A549 (cell line): ENCODE results near the gene C16orf92. TPM values are rescaled to one million over a fixed set of nuclear protein-coding genes. Genes with fewer than 3 reads are reported as not detected.
A peak's percentile ranks its signal among the peaks of the same experiment; 100 is the strongest.

Experiments used
- ATAC-seq, 2 experiments: fragments of 200-7000 bp in 1 of 2; fragments of >200 bp in 1 of 2; cut with Nextera tagmentation in 1 of 2; cut with Tn5 transposase in 1 of 2; 3 replicates each; pipeline versions ENCODE4 v1.8.0 to v1.9.1; 2018 to 2020; ENCODE audit warnings: mild to moderate bottlenecking in 1 of 2, moderate library complexity in 1 of 2
- CTCF ChIA-PET: fragments of 300-600 bp; sonication (Branson Sonifier 250); formaldehyde crosslinking; extraction: SDS; loops from one replicate; lab custom pipeline; 2021; ENCODE audit warnings: antibody characterized with exemption, inconsistent platforms; lab: Yijun Ruan, JAX
- POLR2A ChIA-PET: fragments of 350-600 bp; formaldehyde crosslinking; extraction: SDS; loops from one replicate; lab custom pipeline; 2021; ENCODE audit warnings: antibody characterized with exemption, inconsistent platforms; lab: Yijun Ruan, JAX
- DNase-seq, 2 experiments: peaks; one replicate each; pipeline versions ENCODE4 v3.0.0 to v3.0.0-alpha.2; 2011 to 2016; ENCODE audit warnings: low read depth in 1 of 2, low spot score in 1 of 2
- FAIRE-seq: peaks from 2 replicates; lab custom pipeline; 2011; peaks lifted over from hg19 to GRCh38; lab: Jason Lieb, UNC
- H3K27ac ChIP-seq, 2 experiments: fragments of >200 bp; sonication (Bioruptor Twin); formaldehyde crosslinking; 3 replicates each; pipeline ENCODE4 v1.5.1; 2016 to 2017
- H3K4me1 ChIP-seq: fragments of >200 bp; sonication (Bioruptor Twin); formaldehyde crosslinking; 3 replicates; pipeline ENCODE4 v1.6.1; 2016
- H3K4me2 ChIP-seq: fragments of >200 bp; sonication (Bioruptor Twin); formaldehyde crosslinking; 3 replicates; pipeline ENCODE4 v1.6.1; 2016
- H3K4me3 ChIP-seq: fragments of >200 bp; sonication (Bioruptor Twin); formaldehyde crosslinking; 3 replicates; pipeline ENCODE4 v1.5.1; 2016
- H3K9me3 ChIP-seq: fragments of >200 bp; sonication (Bioruptor Twin); formaldehyde crosslinking; 3 replicates; pipeline ENCODE4 v1.6.1; 2016
- CBX2 ChIP-seq: fragments of 200-600 bp; sonication (generic); IDR thresholded peaks from 2 replicates; pipeline ENCODE4 v1.6.1; 2016; ENCODE audit warnings: low read depth, mild to moderate bottlenecking, borderline replicate concordance
- CBX8 ChIP-seq: fragments of 200-600 bp; sonication (generic); IDR thresholded peaks from 2 replicates; pipeline ENCODE4 v1.6.1; 2016
- CHD2 ChIP-seq: fragments of 150-350 bp; IDR thresholded peaks from 2 replicates; pipeline ENCODE4 v1.6.1; 2014; ENCODE audit warnings: low read length; ENCODE audit not compliant: partially characterized antibody
- CTCF ChIP-seq: fragments of >200 bp; sonication (Bioruptor Twin); formaldehyde crosslinking; IDR thresholded peaks from 3 replicates; pipeline ENCODE4 v1.5.1; 2016
- EHMT2 ChIP-seq: fragments of 200-600 bp; sonication (generic); IDR thresholded peaks from 2 replicates; pipeline ENCODE4 v1.6.1; 2016; ENCODE audit warnings: antibody characterized with exemption, low read depth, mild to moderate bottlenecking, moderate library complexity
- EP300 ChIP-seq, 2 experiments: fragments of >200 bp; sonication (Bioruptor Twin); formaldehyde crosslinking; IDR thresholded peaks; 2 replicates in 1 of 2; 3 replicates in 1 of 2; pipeline ENCODE4 v1.6.1; 2016 to 2017
- ESRRA ChIP-seq: fragments of 150-350 bp; IDR thresholded peaks from 2 replicates; pipeline ENCODE4 v1.6.1; 2014; ENCODE audit warnings: mild to moderate bottlenecking, low read length, borderline replicate concordance
- FOSL2 ChIP-seq, 2 experiments: fragments of 450-650 bp in 1 of 2; fragments of >200 bp in 1 of 2; sonication (Bioruptor Twin) in 1 of 2; formaldehyde crosslinking; IDR thresholded peaks; 2 replicates each; pipeline versions ENCODE4 v1.5.0 to v1.6.1; 2016 to 2020; ENCODE audit warnings: mild to moderate bottlenecking in 1 of 2, moderate library complexity in 1 of 2
- GATA3 ChIP-seq: IDR thresholded peaks from 2 replicates; pipeline ENCODE4 v1.6.1; 2012; ENCODE audit warnings: borderline replicate concordance
- HOXB5 ChIP-seq: fragments of 250-450 bp; sonication (Bioruptor Pico); IDR thresholded peaks from 2 replicates; pipeline ENCODE4 v1.5.0; 2020; ENCODE audit warnings: mild to moderate bottlenecking, moderate library complexity
- JUN ChIP-seq, 2 experiments: fragments of >200 bp; sonication (Bioruptor Twin); formaldehyde crosslinking; IDR thresholded peaks; 2 replicates in 1 of 2; 3 replicates in 1 of 2; pipeline ENCODE4 v1.6.1; 2016 to 2017
- JUNB ChIP-seq: fragments of >200 bp; sonication (Bioruptor Twin); formaldehyde crosslinking; IDR thresholded peaks from 2 replicates; pipeline ENCODE4 v1.6.1; 2016
- KDM1A ChIP-seq: fragments of 200-600 bp; sonication (generic); IDR thresholded peaks from 2 replicates; pipeline ENCODE4 v1.6.1; 2016; ENCODE audit warnings: low read depth, mild to moderate bottlenecking
- KDM5A ChIP-seq: fragments of 200-600 bp; sonication (generic); IDR thresholded peaks from 2 replicates; pipeline ENCODE4 v1.6.1; 2016; ENCODE audit warnings: antibody characterized with exemption, mild to moderate bottlenecking
- MAX ChIP-seq: IDR thresholded peaks from 2 replicates; pipeline ENCODE4 v1.6.1; 2012
- MYC ChIP-seq: IDR thresholded peaks from 2 replicates; pipeline ENCODE4 v1.6.1; 2012; ENCODE audit warnings: mild to moderate bottlenecking, inconsistent platforms, low read length, improper control_type of control experiment, borderline replicate concordance
- PBX3 ChIP-seq: IDR thresholded peaks from 2 replicates; pipeline ENCODE4 v1.6.1; 2012
- RAD21 ChIP-seq, 2 experiments: fragments of >200 bp in 1 of 2; sonication (Bioruptor Twin) in 1 of 2; formaldehyde crosslinking in 1 of 2; IDR thresholded peaks in 1 of 2; conservative IDR thresholded peaks in 1 of 2; 2 replicates in 1 of 2; 3 replicates in 1 of 2; pipeline ENCODE4 v1.6.1; 2012 to 2018; ENCODE audit warnings: inconsistent platforms in 1 of 2
- RARB ChIP-seq: fragments of 250-450 bp; sonication (Bioruptor Pico); IDR thresholded peaks from 2 replicates; pipeline ENCODE4 v1.8.0; 2021; ENCODE audit warnings: mild to moderate bottlenecking, moderate library complexity
- TFCP2L1 ChIP-seq: fragments of 250-450 bp; sonication (Bioruptor Pico); IDR thresholded peaks from 2 replicates; pipeline ENCODE4 v1.5.0; 2021; ENCODE audit warnings: mild to moderate bottlenecking
- USF2 ChIP-seq: fragments of 450-650 bp; IDR thresholded peaks from 2 replicates; pipeline ENCODE4 v1.6.1; 2014; ENCODE audit warnings: antibody characterized with exemption
- ZC3H11A ChIP-seq: fragments of 450-650 bp; IDR thresholded peaks from 2 replicates; pipeline ENCODE4 v1.6.1; 2014; ENCODE audit warnings: antibody characterized with exemption, mild to moderate bottlenecking
- ZFP36 ChIP-seq: fragments of 450-650 bp; IDR thresholded peaks from 2 replicates; pipeline ENCODE4 v1.6.1; 2014; ENCODE audit warnings: borderline replicate concordance; ENCODE audit not compliant: partially characterized antibody
- ZNF302 ChIP-seq: fragments of 250-450 bp; sonication (Bioruptor Pico); IDR thresholded peaks from 2 replicates; pipeline ENCODE4 v1.9.0; 2021; ENCODE audit warnings: inconsistent platforms, mild to moderate bottlenecking, moderate library complexity
- WGBS: methylation state at CpG from one replicate; pipeline ENCODE4 v1.1.6; 2017; ENCODE audit errors: missing lambda C conversion rate; 5-methylcytosine and 5-hydroxymethylcytosine counted together
- polyA plus RNA-seq, 4 experiments: library from polyadenylated mRNA; depleted of rRNA in 3 of 4; stranded (reverse); fragments of >200 nt; fragmentation: RNase III in 1 of 4; extraction: RNeasy Plus Mini Kit Qiagen cat#74134 plus additional on column Dnase treatment in 1 of 4; gene quantifications; 2 replicates in 3 of 4; 3 replicates in 1 of 4; pipeline ENCODE4 v1.2.3, GENCODE V29; 2011 to 2017

The C16orf92 gene
- polyA plus RNA-seq, 2 of the 4 experiments (the other 2 are of a cell fraction), result not detected

GRCh38 chr16:30063278-30063892 is 40.4 kb downstream of the C16orf92 start (continued):
- TF ChIP-seq KDM5A, result no peak
- TF ChIP-seq EHMT2, result no peak
- TF ChIP-seq CBX2, result no peak
- no peak for TF ChIP-seq CBX8
- TF ChIP-seq ZFP36, result no peak

GRCh38 chr16:30063893-30064728 is 41.1 kb downstream of the C16orf92 start:
- H3K4me3 ChIP-seq, result peak overlapping the region; percentile 73
- TF ChIP-seq JUN (IDR thresholded peaks at IDR 0.05) (peak in 1 of 2 experiments; percentile 55; a peak in 1 of 5 replicates), CTCF (peak; percentile 55), CHD2 (no peak), USF2 (peak; percentile 83), RARB (CRISPR knock-in tag) (no peak), TFCP2L1 (CRISPR knock-in tag) (no peak), MAX (peak; percentile 74), KDM1A (no peak), HOXB5 (0 out of 2 replicates have a peak, but pooled peaks have one; percentile 47), GATA3 (no peak), RAD21 (conservative IDR thresholded peaks at IDR 0.05 in 1 of 2, IDR thresholded peaks at IDR 0.05 in 1 of 2) (peak; percentile 39 to 46; a peak in 4 of 5 replicates)
- peak; percentile 73 to 79 for DNase-seq
- 7% methylated on average over 23 of the region's 27 CpGs for WGBS
- H3K4me1 ChIP-seq, result peaks cover 30% of the 10 kb centered on the region
- peak overlapping the region; percentile 96 to 97 for H3K27ac ChIP-seq
- ChIA-PET POLR2A (interaction anchor here (0.5 to 3.5 kb wide), 4 partner anchors 9 to 1093 kb away, joined by 3 to 67 read pairs (median 6); partner anchors contain the start of gene TBX6), CTCF (interaction anchor here (0.5 to 9.9 kb wide), 11 partner anchors 9 to 362 kb away, joined by 3 to 119 read pairs (median 6); partner anchors contain the start of genes PPP4C, TBX6 and TLCD3B)
- H3K9me3 ChIP-seq, result no peaks in the 10 kb centered on the region
- FAIRE-seq, result no peak
- peak overlapping the region; percentile 90 for H3K4me2 ChIP-seq
- peak; percentile 49 to 53 for ATAC-seq

GRCh38 chr16:30064729-30065101 is 41.7 kb downstream of the C16orf92 start:
- Histone ChIP-seq H3K4me3 (peak overlapping the region; percentile 73), H3K4me1 (peaks cover 34% of the 10 kb centered on the region), H3K4me2 (peak overlapping the region; percentile 90), H3K27ac (peak overlapping the region; percentile 96 to 97), H3K9me3 (no peaks in the 10 kb centered on the region)
- ATAC-seq (peak in 1 of 2 experiments; percentile 7; a peak in 3 of 6 replicates), DNase-seq (no peak), FAIRE-seq (no peak)
- ChIA-PET CTCF (interaction anchor here (3.3 to 9.9 kb wide), 5 partner anchors 10 to 33 kb away, joined by 13 to 119 read pairs (median 44); partner anchors contain the start of genes PPP4C, TBX6 and TLCD3B), POLR2A (interaction anchor here (0.5 to 3.5 kb wide), 14 partner anchors 10 to 1094 kb away, joined by 3 to 67 read pairs (median 8); partner anchors contain the start of genes KIF22, PPP4C, TBX6 and YPEL3)
- TF ChIP-seq HOXB5 (no peak), ZFP36 (no peak), FOSL2 (IDR thresholded peaks at IDR 0.05) (no peak), FOSL2 (CRISPR knock-in tag; IDR thresholded peaks at IDR 0.05) (no peak), JUNB (no peak), ZC3H11A (no peak), EP300 (IDR thresholded peaks at IDR 0.05) (no peak), MYC (no peak), ZNF302 (no peak), CHD2 (no peak), MAX (no peak), ESRRA (no peak), PBX3 (no peak; the same call in 1 of the 2 replicates)
- WGBS, result under 1% methylated on average over 19 of the region's 25 CpGs
